H9 (cell line): Measurements from ENCODE around the gene HHATL. TPM values are rescaled to one million over a fixed set of nuclear protein-coding genes. Genes with fewer than 3 reads are reported as not detected.

Source experiments
- DNase-seq: peaks from one replicate; pipeline ENCODE4 v3.0.0-alpha.2; 2017
- H2AFZ ChIP-seq: one replicate; pipeline ENCODE4 v1.6.1; 2013; ENCODE audit warnings: mild to moderate bottlenecking, low read length, control low read depth, moderate library complexity
- H2AK5ac ChIP-seq: 2 replicates; pipeline ENCODE4 v1.6.1; 2013; ENCODE audit warnings: low read length, control low read depth, mixed read lengths; ENCODE audit not compliant: insufficient read length
- H2BK120ac ChIP-seq: one replicate; pipeline ENCODE4 v1.6.1; 2013; ENCODE audit warnings: low read depth, mild to moderate bottlenecking, low read length, control low read depth, inconsistent platforms; ENCODE audit not compliant: poor library complexity, severe bottlenecking
- H2BK12ac ChIP-seq: 2 replicates; pipeline ENCODE4 v1.6.1; 2013; ENCODE audit warnings: low read length, control low read depth, mixed read lengths, low read depth; ENCODE audit not compliant: insufficient read length
- H2BK15ac ChIP-seq: 2 replicates; pipeline ENCODE4 v1.6.1; 2013; ENCODE audit warnings: low read depth, low read length, control low read depth
- H2BK20ac ChIP-seq: one replicate; pipeline ENCODE4 v1.6.1; 2013; ENCODE audit warnings: low read depth, mild to moderate bottlenecking, low read length, control low read depth, inconsistent platforms; ENCODE audit not compliant: poor library complexity, severe bottlenecking
- H2BK5ac ChIP-seq: 2 replicates; pipeline ENCODE4 v1.6.1; 2013; ENCODE audit warnings: low read length, control low read depth, mixed read lengths; ENCODE audit not compliant: insufficient read length
- H3K14ac ChIP-seq: 2 replicates; pipeline ENCODE4 v1.6.1; 2013; ENCODE audit warnings: low read length, control low read depth; ENCODE audit not compliant: insufficient read depth
- H3K18ac ChIP-seq: 2 replicates; pipeline ENCODE4 v1.6.1; 2013; ENCODE audit warnings: low read depth, mild to moderate bottlenecking, mixed read lengths, low read length, control low read depth; ENCODE audit not compliant: insufficient read length
- H3K23ac ChIP-seq: 2 replicates; pipeline ENCODE4 v1.6.1; 2013; ENCODE audit warnings: low read length, control low read depth, mixed read lengths, low read depth; ENCODE audit not compliant: insufficient read length
- H3K23me2 ChIP-seq: 2 replicates; pipeline ENCODE4 v1.6.1; 2013; ENCODE audit warnings: low read depth, mild to moderate bottlenecking, mixed read lengths, low read length, control low read depth; ENCODE audit not compliant: insufficient read length, poor library complexity, severe bottlenecking
- H3K27ac ChIP-seq: 2 replicates; pipeline ENCODE4 v1.5.1; 2013; ENCODE audit warnings: low read length, control low read depth, mixed read lengths, low read depth; ENCODE audit not compliant: insufficient read length
- H3K27me3 ChIP-seq: 2 replicates; pipeline ENCODE4 v1.6.1; 2013; ENCODE audit warnings: low read length, control low read depth, inconsistent platforms; ENCODE audit not compliant: insufficient read depth
- H3K4ac ChIP-seq: 2 replicates; pipeline ENCODE4 v1.6.1; 2013; ENCODE audit warnings: low read depth, mild to moderate bottlenecking, control low read depth, inconsistent platforms, low read length, moderate library complexity
- H3K4me1 ChIP-seq: 2 replicates; pipeline ENCODE4 v1.6.1; 2013; ENCODE audit warnings: low read length, control low read depth, inconsistent platforms; ENCODE audit not compliant: insufficient read depth
- H3K4me2 ChIP-seq: 2 replicates; pipeline ENCODE4 v1.6.1; 2013; ENCODE audit warnings: low read length, control low read depth, mixed read lengths; ENCODE audit not compliant: insufficient read length, insufficient read depth
- H3K56ac ChIP-seq: 2 replicates; pipeline ENCODE4 v1.6.1; 2013; ENCODE audit warnings: low read depth, mild to moderate bottlenecking, mixed read lengths, low read length, control low read depth; ENCODE audit not compliant: insufficient read length
- H3K79me1 ChIP-seq: 2 replicates; pipeline ENCODE4 v1.6.1; 2013; ENCODE audit warnings: low read depth, mild to moderate bottlenecking, moderate library complexity, low read length, control low read depth, inconsistent platforms; ENCODE audit not compliant: insufficient read depth, poor library complexity, severe bottlenecking
- H3K79me2 ChIP-seq: 2 replicates; pipeline ENCODE4 v1.6.1; 2013; ENCODE audit warnings: low read length, control low read depth, inconsistent platforms; ENCODE audit not compliant: insufficient read depth
- H3K9ac ChIP-seq: 2 replicates; pipeline ENCODE4 v1.6.1; 2013; ENCODE audit warnings: low read length, control low read depth, mixed read lengths; ENCODE audit not compliant: insufficient read length; ENCODE audit errors: extremely low read depth
- H3K9me3 ChIP-seq: one replicate; pipeline ENCODE4 v1.6.1; 2013; ENCODE audit warnings: low read depth, low read length, inconsistent platforms; ENCODE audit not compliant: control insufficient read depth
- H3T11ph ChIP-seq: one replicate; pipeline ENCODE4 v1.6.1; 2013; ENCODE audit warnings: mild to moderate bottlenecking, low read length, control low read depth, inconsistent platforms
- H4K20me1 ChIP-seq: one replicate; pipeline ENCODE4 v1.6.1; 2013; ENCODE audit not compliant: control insufficient read depth, insufficient read length, insufficient read depth
- H4K5ac ChIP-seq: 2 replicates; pipeline ENCODE4 v1.6.1; 2013; ENCODE audit warnings: low read depth, mild to moderate bottlenecking, mixed read lengths, low read length, control low read depth; ENCODE audit not compliant: insufficient read length
- H4K8ac ChIP-seq: replicated peaks from 2 replicates; pipeline ENCODE4 v1.6.1; 2013; ENCODE audit warnings: low read length, control low read depth, mixed read lengths, low read depth; ENCODE audit not compliant: insufficient read length
- H4K91ac ChIP-seq: 2 replicates; pipeline ENCODE4 v1.6.1; 2013; ENCODE audit warnings: low read depth, mild to moderate bottlenecking, moderate library complexity, mixed read lengths, low read length, control low read depth; ENCODE audit not compliant: insufficient read length
- H3K27ac Mint-ChIP-seq, 3 experiments: 2 replicates in 2 of 3; 3 replicates in 1 of 3; pipeline ENCODE4 v1.8.0; 2020 to 2021; ENCODE audit warnings: mixed read lengths in 3 of 3, mild to moderate bottlenecking in 1 of 3, moderate library complexity in 1 of 3
- H3K27me3 Mint-ChIP-seq: 2 replicates; pipeline ENCODE4 v1.8.0; 2021; ENCODE audit warnings: low read depth, mild to moderate bottlenecking, moderate library complexity, mixed read lengths
- H3K36me3 Mint-ChIP-seq, 3 experiments: 2 replicates in 2 of 3; 3 replicates in 1 of 3; pipeline ENCODE4 v1.8.0; 2020 to 2021; ENCODE audit warnings: low read depth in 3 of 3, mixed read lengths in 3 of 3; ENCODE audit not compliant: insufficient read depth in 1 of 3
- H3K4me1 Mint-ChIP-seq, 2 experiments: 2 replicates each; pipeline ENCODE4 v1.8.0; 2020; ENCODE audit warnings: mixed read lengths in 2 of 2
- H3K4me3 Mint-ChIP-seq, 2 experiments: 2 replicates in 1 of 2; 3 replicates in 1 of 2; pipeline ENCODE4 v1.8.0; 2020 to 2021; ENCODE audit warnings: mild to moderate bottlenecking in 2 of 2, mixed read lengths in 2 of 2, moderate library complexity in 1 of 2
- H3K9me3 Mint-ChIP-seq, 2 experiments: 2 replicates in 1 of 2; 3 replicates in 1 of 2; pipeline ENCODE4 v1.8.0; 2020; ENCODE audit warnings: mild to moderate bottlenecking in 2 of 2, mixed read lengths in 2 of 2, moderate library complexity in 1 of 2
- CTCF ChIP-seq: fragments of 200-600 bp; sonication (generic); conservative IDR thresholded peaks from 3 replicates; pipeline ENCODE4 v1.8.0; 2021; ENCODE audit warnings: antibody characterized with exemption, mild to moderate bottlenecking
- WGBS: extraction: QIAGEN DNeasy Blood & Tissue Kit; methylation state at CpG from one replicate; pipeline ENCODE4 v1.1.7; 2013; ENCODE audit warnings: missing lambda C conversion rate, low lambda C conversion rate, mixed read lengths; ENCODE audit not compliant: insufficient read length; ENCODE audit errors: extremely low coverage; 5-methylcytosine and 5-hydroxymethylcytosine counted together
- total RNA-seq: library from RNA; stranded (reverse); gene quantifications from 2 replicates; pipeline ENCODE4 v1.2.1, GENCODE V29; 2021

Gene HHATL
- total RNA-seq, 1 experiment from 2014 or later = 0.46 TPM

GRCh38 chr3:42742688-42743087 is 40.1 kb upstream of the HHATL start:
- Histone ChIP-seq H3K56ac (no peak overlapping the region), H3K4ac (no peak overlapping the region), H2BK12ac (no peak overlapping the region), H4K8ac (no peak overlapping the region), H3K79me1 (no peaks in the 10 kb centered on the region), H4K20me1 (no peaks in the 10 kb centered on the region), H4K5ac (no peak overlapping the region), H2BK20ac (no peak overlapping the region), H3K79me2 (no peaks in the 10 kb centered on the region), H3K4me2 (no peak overlapping the region), H3K9me3 (no peaks in the 10 kb centered on the region), H3K18ac (no peak overlapping the region), H2BK120ac (no peak overlapping the region), H3T11ph (no peak overlapping the region), H3K23me2 (no peaks in the 10 kb centered on the region), H2AK5ac (no peak overlapping the region), H3K23ac (no peak overlapping the region), H3K14ac (no peak overlapping the region), H3K27ac (no peak overlapping the region), H3K9ac (no peak overlapping the region), H4K91ac (no peak overlapping the region), H2BK5ac (no peak overlapping the region), H3K4me1 (no peaks in the 10 kb centered on the region), H2BK15ac (no peak overlapping the region), H2AFZ (no peak overlapping the region), H3K27me3 (no peaks in the 10 kb centered on the region)
- no CpG with 5 or more reads among the region's 9 CpGs for WGBS
- peak; percentile 12 for DNase-seq
- Mint-ChIP-seq H3K4me3 (no peak overlapping the region), H3K27me3 (peaks cover 13% of the 10 kb centered on the region), H3K36me3 (no peaks in the 10 kb centered on the region), H3K4me1 (peaks cover 21 to 22% of the 10 kb centered on the region in 2 experiments), H3K9me3 (peaks cover 0 to 3% of the 10 kb centered on the region in 2 experiments; a peak in 1 of 5 replicates), H3K27ac (no peak overlapping the region)
- no peak for TF ChIP-seq CTCF
